ENCODE measurements around the gene TTC3.

Gene TTC3

DNA sequence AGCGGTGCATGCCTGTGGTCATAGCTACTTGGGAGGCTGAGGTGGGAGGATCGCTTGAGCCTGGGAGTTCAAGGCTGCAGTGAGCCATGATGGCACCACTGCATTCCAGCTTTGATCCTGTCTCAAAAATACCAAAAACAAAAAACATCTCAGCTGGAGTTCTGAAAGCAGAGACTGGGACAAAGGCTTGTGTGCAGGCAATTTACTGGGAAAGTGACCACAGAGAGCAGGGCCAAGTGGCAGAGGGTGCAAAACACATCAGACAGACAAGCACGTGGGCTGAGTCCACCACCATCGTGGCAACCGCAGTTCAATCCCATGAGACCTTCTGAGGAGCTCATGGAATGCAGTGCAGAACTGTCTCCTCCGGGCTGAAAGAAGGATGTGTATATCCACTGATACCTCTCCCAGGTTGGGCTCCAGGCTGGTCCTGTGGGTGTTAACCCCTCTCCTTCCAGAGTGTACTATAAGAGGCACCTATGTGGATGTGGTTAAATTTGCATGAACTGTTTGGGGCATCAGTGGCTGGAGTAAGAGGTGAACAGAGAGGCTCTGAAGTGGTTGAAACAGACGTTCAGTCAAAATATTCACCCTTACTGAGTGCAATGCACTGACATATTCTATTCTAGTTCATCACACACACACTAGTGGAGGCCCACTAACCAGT lies 11.0 kb upstream of the TTC3 start:
- DNase-seq (ENCODE audit: low spot score): no peak

DNA sequence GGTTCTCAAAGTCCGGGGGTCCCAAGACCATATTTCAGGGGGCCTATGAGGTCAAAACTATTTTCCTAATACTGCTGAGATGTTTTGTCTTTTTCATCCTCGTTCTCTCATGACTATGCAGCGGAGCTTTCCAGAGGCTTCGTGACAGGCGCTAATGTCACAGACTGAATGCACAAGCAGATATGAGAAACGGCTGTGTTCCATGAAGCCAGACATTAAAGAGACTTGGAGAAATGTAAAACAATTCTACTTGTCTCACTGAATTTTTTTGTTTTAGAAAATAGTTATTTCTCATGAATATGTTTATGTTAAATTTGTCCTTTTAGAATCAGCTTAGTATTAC lies 10.5 kb upstream of the TTC3 start:
- no peak for DNase-seq (ENCODE audit: low spot score)

DNA sequence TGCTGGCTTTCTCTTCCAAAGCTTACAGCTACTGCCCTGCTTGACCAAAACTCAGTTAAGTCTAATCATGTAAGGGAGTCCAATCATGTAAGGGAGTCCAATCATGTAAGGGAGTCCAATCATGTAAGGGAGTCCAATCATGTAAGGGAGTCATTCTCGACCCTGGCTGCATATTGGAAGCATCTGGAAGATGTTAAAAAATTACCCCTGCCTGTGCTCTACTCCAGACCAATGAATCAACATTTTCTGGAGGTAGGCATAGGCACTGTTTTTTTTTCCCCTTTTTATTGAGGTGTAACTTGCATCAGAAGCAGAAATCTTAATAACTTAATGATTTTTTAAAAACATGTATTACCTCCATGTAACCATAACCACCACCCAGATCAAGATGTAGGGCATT lies 9.6 kb upstream of the TTC3 start:
- DNase-seq (ENCODE audit: low spot score): no peak

DNA sequence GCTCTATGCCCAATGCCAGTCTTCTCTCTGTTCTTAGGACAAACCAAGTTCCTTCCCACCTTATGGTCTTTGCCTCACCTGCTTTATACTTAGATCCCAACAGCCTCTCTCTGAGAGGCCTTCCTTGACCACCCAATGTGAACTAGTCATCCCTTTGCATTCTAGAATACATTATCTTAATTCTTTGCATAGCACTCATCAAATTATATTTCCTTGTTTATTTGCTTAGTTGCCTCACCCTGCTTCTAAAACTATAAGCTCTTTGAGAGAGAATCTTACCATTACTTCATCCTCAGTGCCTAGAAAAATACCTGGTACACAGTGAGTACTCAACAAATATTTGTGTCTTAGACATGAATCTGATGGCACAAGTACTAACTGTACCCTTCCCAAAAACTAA lies 8.2 kb upstream of the TTC3 start:
- DNase-seq (ENCODE audit: low spot score): no peak

DNA sequence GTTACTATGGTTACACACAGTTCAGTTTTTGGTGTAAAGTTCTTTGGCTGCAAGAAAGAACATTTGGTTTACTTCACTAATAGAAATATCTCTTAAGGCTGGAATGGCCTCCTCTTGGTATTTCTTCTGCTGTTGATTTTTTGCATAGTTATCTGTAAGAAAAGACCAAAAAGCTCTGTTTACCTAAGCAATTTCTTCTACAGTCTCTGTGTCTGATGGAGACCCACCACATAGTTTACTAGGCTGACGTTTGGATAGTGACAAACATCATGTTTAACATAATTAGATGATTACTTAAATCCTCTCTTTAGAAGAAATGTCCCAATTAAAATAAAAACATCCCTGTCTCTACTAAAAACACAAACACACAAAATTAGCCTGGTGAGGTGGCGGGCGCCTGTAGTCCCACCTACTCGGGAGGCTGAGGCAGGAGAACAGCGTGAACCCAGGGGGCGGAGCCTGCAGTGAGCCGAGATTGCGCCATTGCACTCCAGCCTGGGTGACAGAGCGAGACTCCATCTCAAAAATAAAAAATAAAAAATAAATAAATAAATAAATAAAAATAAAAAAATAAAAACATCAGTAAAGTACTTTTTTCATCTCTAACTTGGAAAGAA lies 7.4 kb upstream of the TTC3 start:
- DNase-seq (ENCODE audit: low spot score): no peak

DNA sequence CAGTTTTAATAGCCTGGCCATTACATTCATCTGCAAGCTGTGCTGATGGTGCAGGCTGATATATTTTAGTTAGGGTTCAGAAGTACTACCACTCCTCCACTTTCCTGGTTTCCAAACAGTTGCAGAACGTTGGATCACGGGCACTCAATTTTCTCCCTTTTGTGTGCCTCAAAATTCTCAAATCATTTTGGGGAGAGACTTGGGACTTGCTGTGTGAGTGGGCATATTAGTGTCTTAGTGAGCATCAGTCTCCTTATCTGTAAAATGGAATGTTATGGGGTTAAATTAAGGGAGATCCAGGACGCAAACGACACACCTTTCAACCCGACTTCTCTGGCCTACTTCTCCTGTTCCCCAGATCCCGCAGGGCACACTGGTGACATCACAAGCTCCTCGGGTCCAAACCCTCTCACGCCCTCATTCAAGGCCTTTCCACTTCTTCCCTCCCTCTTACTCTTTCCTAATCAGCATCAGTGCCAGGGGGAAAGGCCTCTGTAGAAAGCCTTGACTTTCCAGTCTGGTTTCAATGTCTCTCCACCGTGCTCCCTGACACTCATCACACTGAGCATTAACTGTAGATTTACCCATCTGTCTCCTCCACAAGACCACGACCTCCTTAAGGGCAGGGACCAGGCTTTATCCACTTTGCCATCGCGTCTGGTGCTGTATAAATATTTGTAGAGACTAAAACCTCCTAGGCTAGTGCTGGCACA lies 1.3 kb upstream of the TTC3 start:
- peak; percentile 2 for DNase-seq (ENCODE audit: low spot score)

DNA sequence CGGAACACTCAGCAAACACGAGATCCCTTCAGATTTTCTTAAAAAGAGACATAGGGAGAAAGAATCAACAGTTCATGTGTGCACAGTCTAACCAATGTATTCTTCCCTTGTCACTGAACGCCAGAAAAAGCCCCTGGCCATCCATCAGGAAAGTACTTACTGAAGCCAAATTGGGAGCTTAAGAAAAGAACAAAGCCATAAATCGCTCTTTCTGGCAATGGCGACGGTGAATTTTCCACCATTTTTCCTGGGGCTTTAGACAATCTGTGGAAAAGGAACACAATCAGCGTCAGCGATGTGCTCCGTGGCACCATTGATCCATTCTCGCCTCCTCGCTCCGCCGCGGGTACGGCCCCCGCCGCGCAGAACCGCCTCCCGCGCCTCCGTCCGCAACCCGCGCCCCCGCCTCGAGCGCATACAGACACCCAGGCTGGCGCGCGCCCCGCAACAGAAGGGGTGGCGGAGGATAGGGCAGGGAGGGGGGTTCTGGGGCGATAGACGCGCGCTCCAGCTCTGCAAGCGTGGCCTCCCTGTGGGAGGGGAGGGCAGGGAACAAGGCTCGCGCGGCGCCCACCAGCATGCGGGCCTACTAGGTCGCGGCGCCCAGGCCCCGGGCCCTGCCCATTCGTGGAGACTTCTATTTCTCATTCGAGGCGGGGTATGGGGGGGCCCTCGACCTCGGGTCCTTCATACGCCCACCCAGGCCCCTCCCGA lies 623 bp upstream of the TTC3 start:
- peak; percentile 63 for DNase-seq (ENCODE audit: low spot score)

DNA sequence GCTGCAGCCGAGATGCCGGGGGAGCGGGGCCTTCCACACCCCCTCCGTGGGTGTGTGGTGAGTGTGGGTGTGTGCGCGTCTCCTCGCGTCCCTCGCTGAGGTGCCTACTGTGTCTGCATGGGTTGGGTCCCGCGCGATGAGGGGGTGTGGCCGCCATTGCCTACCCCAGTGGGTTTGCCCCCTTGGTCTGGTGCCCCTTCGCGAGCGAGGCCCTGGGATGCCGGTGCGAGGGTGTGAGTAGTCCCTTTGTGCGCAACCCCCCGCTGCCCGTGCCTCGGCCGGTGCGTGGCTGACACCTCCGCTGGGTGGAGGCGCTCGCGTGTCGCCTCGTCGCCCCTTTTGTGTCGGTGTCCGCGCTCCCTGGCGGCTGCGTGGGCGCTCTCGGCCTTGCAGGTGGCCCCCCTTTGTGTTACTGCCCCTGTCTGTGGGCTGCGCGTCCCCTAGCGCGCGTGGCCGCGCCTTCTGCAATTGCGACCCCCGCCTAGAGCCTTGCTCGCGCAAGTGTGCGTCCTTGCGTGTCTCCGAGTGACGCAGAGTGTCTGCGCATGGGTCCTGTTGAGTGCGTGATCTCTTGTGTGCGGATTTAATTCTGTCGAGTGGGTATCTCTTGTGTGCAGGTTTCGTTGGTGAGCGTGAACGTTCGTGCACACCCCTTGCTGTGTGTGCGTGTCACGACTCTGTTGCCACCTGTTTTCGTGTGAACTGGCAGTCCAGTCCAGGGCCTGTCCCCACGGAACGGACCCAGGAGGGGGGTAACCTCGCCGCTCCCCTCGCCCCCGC lies 553 bp downstream of the TTC3 start:
- DNase-seq (ENCODE audit: low spot score): peak; percentile 42

DNA sequence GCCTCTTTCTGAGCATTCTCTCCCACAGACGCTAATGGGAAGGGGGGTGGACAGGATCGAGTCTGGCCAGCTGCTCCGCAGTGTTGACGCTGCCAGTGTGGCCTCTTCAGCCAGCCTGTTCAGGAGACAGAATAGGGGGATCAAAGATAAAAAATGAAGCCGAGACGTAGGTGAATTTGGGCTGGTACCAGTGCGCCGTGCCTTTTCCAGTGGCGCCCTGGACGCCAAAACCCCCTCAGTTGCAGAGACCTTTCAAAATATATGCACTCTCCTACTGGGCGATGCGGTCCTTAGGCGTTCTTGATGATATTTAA lies 1.1 kb downstream of the TTC3 start:
- no peak for DNase-seq (ENCODE audit: low spot score)

DNA sequence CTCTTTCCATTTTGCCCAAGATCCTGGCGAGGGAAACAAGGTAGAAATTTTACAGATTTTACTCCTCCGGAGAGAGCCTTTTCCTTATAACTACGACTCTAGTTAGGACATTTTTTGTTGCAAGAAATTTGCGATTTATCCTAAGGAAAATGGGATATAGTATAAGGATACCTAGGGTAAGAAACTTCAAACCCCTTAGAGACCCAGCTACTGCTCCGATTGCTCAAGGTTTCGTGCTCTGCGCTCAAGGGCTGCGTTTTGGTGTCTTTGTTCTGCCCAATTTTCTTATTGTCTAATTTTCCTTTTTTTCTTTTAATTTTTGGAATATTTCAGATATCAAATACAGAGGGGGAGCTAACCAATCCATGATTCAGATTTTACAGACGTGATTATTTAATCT lies 1.5 kb downstream of the TTC3 start:
- DNase-seq (ENCODE audit: low spot score): no peak

DNA sequence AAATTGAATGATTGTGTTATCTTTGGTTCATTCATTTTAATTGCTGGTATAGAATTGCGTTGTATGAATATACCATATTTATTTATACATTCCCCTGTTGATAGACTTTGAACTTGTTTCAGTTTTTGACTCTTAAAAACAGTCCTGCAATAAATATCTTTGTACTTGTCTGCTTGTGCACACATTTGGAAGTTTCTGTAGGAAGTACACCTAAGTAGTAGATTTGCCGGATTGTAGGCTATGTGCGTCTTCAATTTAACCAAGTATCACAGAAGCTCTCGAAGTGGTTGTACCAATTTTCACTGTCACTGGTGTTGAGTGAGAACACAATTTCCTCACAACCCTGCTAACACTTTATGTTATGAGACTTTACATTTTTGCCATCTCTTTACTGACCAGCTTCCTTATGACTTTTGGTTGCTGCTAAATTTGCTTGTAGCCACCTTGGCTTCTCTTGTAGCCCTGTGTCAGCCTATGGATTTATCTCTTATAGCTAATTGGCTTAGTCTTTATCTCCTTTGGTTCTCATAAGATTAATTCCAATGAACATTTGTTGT lies 2.2 kb downstream of the TTC3 start:
- DNase-seq (ENCODE audit: low spot score): no peak

DNA sequence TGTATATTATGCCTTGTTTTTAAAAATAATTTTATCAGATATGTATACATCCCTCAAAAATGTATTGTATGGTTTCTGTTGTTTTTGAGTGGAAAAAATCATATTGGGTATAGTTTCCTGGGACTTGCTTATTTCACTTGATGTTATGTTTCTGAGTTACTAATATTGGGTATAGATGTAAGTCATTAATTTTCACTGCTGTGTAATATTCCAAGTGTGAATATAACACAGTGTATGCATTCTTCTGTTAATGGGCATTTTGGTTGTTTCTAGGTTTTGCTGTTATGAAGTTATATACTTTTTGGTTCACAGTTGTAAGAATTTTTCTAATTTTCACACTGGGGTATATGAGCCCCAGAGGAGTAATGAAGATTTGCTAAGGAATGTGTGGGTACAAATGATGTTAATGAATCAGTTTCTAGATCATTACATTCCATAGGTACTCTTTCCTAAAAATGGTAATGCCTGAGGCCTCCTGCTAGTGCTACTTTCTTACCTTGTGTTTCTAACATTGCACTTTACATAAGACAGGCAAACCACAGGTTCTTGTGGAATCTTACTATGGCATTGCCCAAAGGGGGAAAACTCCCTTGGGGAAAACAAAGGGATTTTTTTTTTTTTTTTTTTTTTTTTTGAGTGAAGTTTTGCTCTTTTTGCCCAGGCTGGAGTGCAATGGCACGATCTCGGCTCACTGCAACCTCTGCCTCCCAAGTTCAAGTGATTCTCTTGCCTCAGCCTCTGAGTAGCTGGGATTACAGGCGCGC lies 3.2 kb downstream of the TTC3 start:
- DNase-seq (ENCODE audit: low spot score): no peak

DNA sequence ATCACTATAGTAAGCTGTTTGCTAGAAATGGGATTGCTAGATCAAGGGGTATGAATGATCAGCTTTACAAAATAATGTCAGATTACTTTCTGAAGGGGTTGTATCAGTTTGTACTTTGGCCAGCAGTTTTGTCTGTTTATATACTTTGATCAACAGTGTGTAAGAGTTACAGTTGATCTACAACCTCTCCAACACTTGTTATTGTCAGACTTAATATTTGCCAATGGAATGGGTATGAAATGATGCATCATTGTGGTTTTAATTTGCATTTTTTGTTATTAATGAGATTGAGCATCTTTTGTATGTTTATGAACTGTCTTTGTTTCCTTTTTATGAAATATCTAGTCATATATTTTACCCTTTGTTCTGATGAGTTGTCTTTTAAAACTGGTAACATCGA lies 4.3 kb downstream of the TTC3 start:
- no peak for DNase-seq (ENCODE audit: low spot score)

DNA sequence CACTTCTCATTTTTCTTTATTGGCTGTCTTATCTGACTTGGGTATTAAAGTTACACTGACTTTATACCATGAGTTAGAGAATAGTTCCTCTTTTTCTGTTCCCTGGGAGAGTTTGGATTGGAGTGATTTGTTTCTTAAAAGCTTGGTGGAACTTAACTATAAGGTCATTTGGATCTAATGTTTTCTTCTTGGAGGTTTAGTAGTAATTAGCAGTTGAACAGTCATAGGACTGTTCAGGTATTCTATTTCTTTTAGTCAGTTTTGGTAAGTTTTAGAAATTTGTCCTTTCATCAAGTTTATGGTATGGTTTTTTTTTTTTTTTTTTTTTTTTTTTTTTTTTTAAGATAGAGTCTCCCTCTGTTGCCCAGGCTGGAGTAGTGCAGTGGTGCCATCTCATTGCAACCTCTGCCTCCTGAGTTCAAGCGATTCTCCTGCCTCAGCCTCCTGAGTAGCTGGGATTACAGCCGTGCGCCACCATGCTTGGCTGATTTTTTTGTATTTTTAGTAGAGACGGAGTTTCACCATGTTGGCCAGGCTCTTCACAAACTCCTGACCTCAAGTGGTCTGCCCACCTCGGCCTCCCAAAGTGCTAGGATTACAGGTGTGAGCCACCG lies 6.3 kb downstream of the TTC3 start:
- DNase-seq (ENCODE audit: low spot score): peak; percentile 14

DNA sequence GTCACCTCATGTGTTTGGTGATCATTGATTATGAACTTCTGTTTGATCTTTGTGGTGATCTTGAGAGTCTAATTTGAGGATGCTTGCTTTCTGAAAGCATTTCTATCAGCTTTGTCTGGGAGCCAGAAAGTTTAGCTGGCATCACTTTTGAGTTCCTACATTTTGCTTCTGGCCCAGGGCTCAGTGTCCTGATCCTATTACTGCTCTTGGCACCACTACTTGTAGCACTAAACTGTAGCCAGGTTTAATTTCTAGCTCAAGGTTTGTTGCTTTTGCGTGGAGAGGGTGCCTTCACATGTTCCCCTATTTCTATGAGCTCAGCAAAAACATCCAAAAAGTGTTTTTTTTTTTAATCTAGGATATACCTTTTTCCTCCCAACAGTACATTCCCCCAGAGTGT lies 9.3 kb downstream of the TTC3 start:
- no peak for DNase-seq (ENCODE audit: low spot score)

DNA sequence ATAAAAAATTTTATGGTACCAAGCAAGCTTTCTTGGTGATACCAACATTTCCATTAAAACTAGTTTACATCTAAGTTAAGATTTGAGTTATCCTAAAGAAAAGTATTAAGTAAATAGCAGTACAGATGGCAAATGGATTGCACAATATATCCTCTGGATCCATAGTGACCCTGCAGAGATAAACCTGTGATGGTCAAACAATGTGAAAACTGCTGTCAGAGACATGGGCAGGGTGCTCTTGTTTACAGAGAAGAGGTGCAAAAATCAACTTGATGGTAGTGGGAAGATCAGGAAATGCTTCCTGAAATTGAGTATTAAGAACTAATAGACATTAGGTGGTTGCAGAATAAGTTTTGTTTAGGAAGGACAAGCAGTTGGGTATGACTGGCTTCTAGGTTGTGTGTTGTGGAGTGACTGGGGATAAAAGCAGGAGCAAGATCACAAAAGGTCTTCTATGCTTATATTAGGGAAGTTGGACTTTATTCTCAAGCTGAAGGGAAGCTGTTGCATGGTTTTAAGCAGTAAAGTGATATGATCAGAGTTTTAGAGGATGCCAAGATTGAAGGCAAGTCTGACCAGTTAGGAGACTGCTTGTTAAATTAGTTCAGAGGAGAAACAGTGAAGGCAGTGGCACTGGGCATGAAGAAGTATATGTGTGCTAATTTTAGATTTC lies 9.9 kb downstream of the TTC3 start:
- no peak for DNase-seq (ENCODE audit: low spot score)

DNA sequence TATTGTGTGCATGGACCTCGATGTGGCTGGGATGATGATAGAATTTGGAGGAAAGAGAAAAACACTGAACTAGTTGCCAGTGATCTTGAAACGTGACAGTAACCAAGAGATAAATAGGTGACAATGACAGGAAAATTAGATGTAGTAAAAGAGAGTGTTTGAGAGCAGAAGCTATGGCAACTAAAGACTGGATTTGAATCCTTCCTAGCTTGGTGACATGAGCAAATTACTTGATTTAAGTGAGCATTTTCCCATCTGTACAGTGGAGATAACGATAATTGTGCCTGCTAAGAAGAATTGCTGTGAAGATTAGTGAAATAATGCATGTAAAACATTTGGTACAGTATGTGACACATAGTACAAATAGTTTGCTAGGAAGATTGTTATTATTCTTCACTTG lies 12.7 kb downstream of the TTC3 start:
- no peak for DNase-seq (ENCODE audit: low spot score)

DNA sequence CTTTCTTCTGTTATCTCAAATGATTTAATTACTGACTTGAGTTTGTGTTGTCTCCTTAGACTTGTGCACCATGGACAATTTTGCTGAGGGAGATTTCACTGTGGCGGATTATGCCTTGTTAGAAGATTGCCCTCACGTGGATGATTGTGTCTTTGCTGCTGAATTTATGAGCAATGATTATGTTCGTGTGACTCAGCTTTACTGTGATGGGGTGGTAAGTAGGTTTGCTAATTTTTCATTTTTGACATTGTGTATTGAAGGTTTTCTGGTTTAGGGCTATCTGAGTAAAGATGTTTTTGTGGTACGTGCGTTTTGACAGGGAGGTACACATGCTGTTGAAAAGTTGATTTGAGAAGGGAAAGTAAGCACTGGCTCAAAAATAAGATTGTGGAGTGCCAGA lies 14.1 kb downstream of the TTC3 start:
- no peak for DNase-seq (ENCODE audit: low spot score)

DNA sequence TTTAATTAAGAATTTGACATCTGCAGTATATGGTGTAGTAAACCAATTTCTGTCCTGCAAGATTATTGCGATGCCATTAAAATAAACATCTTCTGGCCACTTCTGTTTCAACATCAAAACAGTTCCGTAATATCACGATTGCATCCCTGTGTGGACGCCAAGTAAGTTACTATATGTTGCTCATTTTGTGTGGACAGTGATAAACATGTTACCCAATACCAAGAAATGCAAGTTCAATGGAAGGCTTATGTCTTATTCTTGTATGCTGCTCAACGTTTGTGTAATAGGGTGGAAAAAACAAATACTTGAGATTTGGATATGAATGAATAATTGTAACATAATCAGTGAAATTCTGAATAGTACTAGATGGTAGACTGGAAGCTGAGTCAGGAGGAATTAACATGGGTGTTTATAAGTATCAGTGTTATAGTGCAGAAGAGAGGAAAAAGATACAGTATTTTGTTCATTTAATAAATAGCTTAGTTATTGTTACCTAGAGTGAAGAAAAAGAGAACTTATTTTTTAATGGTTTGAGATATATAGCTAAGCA lies 15.2 kb downstream of the TTC3 start:
- DNase-seq (ENCODE audit: low spot score): no peak

DNA sequence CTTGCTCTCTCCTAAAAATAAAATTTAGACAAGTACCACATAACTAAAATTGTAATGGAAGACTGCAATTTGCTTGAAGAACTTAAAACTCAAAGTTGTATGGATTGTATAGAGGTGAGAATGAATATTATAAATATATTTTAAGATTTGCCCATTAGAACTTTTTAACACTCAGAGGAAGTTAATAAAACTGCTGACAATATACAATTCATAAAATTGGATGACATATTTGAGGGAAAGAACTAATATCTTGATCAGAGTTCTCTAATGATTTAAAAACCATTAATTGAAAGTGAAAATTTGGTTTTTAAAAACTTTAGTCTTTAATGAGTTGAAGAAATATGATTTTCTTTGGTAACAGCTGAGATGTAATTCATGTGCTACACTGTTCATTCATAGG lies 20.9 kb downstream of the TTC3 start:
- DNase-seq (ENCODE audit: low spot score): no peak
